GM20431 (cell line): ENCODE data around the gene ANGPTL1.

ENCODE experiments used
- in situ Hi-C: fragments of 300-500 bp; cut with MseI, MboI; formaldehyde crosslinking; loops from one replicate; pipeline ENCODE4 v1.15.0; 2020; ENCODE audit warnings: low sequenced_read_pairs; ENCODE audit not compliant: unreplicated experiment

The ANGPTL1 gene, protein sequence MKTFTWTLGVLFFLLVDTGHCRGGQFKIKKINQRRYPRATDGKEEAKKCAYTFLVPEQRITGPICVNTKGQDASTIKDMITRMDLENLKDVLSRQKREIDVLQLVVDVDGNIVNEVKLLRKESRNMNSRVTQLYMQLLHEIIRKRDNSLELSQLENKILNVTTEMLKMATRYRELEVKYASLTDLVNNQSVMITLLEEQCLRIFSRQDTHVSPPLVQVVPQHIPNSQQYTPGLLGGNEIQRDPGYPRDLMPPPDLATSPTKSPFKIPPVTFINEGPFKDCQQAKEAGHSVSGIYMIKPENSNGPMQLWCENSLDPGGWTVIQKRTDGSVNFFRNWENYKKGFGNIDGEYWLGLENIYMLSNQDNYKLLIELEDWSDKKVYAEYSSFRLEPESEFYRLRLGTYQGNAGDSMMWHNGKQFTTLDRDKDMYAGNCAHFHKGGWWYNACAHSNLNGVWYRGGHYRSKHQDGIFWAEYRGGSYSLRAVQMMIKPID

DNA sequence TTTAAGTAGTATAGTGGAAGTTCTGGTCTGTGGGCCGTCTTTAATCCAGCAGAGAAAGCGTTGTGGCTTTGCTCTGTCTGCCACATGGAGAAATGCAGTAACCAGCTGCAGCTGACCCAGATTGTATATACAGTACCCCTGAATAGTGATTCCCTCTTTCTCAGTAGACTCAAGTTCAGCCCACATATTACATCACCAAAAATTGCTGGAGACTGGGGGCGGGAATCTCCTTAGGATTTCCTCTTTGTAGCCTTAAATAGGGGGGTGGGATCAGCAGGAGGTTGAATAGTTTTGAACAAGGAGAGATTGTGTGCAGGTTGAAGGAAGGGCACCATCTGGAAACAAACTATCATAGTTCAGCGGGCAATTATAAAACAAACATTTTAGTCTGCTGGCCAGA lies at the start of gene ANGPTL1:
ANGPTL1 (minus strand) TSS at position 134 of the 400 bp plus-strand sequence. CDS start 5,301 bp downstream, outside the sequence.
- in situ Hi-C loops: no loop called here

DNA sequence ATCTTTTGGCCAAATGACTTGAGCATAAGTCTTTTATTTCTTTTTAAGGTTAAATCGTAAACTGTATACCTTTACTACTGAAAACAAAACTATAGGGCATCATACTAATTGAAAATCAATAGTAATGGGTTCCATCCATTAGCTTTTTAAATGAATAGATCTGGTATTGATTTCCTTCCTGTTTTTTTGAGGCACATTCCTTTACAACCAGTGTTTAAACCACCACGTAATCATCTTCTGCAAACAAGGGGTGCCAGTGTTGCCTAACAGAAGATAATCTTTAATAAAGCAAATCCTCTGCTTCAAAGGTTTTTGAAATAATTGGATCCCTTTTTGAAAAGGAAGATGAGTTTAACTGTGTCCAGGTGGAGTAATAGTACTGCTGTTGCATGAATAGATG lies 48.7 kb upstream of the ANGPTL1 start:
- in situ Hi-C loops: no loop called here

DNA sequence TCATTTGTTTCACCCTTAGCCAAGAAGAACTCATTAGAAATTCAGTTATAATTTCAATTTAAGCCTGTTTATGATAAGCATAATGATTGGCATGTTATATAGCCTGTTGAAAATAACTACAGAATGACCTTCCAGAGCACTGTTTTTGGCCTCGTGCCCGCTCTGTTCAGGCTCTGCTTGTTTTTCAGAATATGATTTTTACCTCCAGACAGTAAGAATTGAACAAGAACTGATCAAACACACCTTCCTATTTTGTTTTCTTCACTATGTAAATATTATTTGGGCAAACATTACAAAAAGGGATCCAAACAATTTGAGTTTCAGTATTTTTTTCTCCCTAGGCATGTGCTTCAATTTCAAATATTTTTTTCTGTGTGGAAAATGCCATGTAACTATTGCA lies 48.1 kb upstream of the ANGPTL1 start:
- in situ Hi-C loops: no loop called here

DNA sequence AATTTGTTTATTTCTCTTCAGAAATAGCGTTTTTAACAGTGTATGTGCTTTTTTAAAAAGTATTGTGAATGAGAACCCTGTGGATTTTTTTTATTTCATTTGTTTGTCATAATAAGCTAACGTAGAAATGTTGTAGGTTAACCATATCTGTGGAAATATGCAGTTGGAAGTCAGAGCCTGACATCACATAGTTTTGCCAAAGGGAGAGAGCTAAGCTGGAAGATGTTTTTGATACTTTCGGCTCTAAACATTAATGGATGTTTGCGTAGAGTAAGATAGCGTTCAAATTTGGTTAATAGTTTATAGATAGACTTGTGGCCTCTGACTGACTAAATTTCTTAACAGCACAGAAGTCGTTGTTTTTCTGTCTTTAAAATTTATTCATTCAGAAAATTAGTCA lies 47.4 kb upstream of the ANGPTL1 start:
- in situ Hi-C loops: no loop called here

DNA sequence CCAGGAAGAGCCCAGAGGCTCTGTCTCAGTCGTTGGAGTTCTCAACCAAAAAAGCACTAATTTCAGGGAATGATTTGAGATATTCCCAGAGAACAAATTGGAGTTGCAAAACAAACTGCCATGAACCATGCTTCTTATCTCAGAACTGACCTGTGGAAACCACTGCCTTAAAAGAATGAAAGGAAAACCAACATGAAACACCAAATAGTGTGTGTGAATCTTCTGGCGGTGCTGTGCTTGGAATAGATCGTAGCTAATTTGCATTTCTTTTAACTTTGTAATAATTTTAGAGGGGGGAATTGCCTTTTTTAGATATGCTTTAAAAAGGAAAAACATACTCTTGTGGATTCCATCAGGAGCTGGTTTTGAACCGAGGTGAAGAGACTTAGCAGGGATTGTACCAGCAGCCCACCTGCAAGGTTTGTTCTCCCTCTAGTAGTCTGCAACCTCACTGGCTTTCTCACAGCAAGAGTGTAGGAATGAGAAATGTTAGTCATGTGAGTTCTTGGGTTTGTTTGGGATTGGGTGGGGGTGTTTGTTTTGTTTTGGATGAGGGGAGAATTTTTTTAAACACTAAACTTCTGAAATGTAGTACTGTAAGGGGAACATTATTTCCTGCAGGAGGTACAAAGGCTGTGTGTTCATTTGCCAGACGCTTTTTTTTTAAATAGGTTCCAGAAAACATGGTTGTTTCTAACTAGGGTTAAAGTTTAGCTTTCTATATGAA lies 45.7 kb upstream of the ANGPTL1 start:
- in situ Hi-C loops: no loop called here

DNA sequence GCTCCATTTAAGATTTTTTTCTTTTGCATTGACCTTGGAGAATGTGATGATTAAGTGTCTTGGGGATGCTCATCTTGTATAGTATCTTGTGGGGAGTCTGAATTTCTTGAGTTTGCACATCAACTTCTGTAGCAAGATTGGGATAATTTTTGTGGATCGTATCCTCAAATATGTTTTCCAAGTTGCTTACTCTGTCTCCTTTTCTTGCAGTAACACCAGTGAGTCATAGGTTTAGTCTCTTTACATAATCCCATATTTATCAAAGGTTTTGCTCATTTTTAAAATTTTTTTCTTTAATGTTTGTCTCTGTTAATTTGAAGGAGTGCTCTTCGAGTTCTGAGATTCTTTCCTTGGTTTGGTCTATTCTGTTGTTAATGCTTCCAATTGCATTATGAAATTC lies 41.7 kb upstream of the ANGPTL1 start:
- in situ Hi-C loops: no loop called here

DNA sequence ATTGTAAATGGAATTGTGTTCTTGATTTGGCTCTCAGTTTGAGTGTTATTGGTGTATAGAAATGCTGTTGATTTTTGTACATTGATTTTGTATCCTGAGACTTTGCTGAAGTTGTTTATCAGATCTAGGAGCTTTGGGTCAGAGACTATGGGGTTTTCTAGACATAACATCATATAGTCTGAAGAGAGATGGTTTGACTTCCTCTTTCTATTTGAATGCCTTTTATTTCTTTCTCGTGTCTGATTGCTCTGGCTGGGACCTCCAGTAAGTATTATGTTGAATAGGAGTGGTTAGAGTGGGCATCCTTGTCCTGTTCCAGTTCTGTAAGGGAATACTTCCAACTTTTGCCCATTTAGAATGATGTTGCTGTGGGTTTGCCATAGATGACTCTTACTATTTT lies 39.1 kb upstream of the ANGPTL1 start:
- in situ Hi-C loops: no loop called here

DNA sequence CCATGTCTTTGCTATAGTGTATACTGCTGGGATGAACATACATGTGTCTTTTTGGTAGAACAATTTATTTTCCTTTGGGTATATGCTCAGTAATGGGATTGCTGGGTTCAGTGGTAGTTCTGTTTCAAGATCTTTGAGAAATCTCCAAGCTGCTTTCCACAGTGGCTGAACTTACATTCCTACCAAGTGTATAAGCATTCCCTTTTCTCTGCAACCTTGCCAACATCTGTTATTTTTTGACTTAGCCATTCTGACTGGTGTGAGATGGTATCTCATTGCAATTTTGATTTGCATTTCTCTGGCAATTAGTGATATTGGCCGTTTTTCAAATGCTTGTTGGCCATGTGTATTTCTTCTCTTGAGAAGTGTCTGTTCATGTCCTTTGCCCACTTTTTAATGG lies 37.5 kb upstream of the ANGPTL1 start:
- in situ Hi-C loops: no loop called here

DNA sequence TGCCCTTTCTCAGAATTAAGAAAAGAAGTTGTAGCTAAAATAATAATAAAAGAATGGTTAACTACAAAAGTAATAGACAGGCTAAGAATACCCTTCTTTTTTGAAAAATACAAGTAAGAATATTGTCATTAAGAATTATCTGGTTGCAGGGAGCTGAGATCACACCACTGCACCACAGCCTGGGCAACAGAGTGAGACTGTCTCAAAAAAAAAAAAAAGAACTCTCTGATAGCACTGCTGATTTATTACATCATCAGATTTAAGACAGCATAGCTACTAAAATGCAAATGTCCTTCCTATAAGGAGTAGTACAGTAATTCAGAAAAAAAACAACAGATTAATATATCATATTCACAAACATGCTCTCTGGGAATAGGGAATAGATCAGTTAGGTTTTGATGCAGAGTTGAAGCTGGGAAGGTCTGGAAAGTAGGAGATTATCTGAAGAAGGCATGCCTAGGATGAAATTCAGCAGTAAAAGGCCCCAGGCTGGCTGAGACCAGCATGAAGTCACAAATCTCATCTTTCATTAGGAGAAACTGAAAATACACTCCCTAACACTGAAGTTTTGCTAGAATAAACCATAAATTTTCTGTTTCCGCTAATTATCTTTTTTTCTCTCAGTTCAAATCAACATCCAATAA lies 30.7 kb upstream of the ANGPTL1 start:
- in situ Hi-C loops: no loop called here

DNA sequence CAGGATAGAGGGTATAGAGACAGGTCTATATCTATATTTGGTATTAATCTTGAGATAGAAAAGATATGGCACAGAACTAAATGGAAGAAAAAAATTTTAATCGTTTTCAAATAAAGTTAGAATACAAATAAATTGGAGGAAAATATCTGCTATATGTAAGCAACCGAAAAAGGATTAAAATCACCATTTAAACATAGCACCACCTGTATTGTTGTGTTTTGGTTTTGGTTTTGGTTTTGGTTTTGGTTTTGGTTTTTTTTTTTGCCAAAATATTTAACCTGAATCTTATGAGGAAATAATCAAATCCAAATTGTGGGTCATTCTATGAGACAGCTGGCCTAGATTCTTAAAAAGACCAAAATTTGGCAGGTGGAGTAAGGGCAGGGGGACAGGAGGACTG lies 28.5 kb upstream of the ANGPTL1 start:
- in situ Hi-C loops: no loop called here

DNA sequence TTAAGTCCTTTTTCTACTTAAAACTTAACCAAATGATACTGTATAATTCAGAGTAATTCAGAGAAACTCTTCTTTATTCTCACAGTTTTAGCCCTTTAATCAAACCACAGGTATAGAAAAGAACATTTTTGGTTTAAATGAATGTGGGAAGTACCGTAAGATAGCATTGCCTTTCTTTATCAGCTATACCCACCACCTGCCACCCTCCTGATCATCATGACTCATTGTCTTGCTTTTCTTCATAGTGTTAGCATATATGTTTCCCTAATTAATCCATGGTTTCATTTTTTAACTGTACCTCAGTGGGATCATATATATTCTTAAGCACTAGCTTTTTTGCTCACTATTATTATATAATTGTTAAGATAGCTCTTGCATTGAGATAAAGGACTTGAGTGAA lies 27.5 kb upstream of the ANGPTL1 start:
- in situ Hi-C loops: no loop called here

DNA sequence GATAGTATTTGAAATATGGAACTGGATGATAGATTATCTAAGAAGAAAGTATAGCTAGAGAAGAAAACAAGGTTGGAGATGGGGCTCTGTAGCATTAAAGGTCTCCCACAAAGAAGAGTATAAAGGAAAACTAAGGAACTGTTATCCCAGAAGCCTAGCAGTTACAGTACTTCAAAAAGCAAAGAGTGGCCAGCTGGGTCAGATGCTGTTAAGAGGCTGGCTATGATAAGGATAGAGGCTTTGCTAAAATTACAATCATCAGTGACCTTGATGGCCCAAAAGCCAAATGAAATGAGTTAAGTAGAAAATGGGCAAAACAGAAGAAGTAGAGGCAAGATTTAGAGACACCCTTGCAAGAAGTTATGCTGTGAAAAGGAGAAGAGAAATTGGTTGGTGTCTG lies 25.1 kb upstream of the ANGPTL1 start:
- in situ Hi-C loops: no loop called here

DNA sequence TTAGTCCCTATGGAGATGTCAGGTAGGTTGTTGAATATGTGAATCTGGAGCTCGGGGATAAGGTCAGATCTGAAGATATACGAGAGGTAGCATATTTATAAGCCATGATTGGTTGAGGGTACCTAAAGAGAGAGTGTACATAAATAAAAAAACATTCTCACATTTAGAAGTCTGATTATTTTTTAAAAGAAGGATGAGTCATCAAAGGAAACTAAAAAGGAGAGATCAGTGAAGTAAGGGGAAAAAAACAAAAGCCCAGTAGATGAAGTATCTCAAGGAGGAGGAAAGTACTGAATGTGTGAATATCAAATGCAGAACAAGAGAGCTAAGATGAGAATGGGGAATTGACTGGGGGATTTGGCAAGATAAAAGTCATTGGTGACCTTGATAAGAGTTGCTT lies 15.7 kb upstream of the ANGPTL1 start:
- in situ Hi-C loops: no loop called here

DNA sequence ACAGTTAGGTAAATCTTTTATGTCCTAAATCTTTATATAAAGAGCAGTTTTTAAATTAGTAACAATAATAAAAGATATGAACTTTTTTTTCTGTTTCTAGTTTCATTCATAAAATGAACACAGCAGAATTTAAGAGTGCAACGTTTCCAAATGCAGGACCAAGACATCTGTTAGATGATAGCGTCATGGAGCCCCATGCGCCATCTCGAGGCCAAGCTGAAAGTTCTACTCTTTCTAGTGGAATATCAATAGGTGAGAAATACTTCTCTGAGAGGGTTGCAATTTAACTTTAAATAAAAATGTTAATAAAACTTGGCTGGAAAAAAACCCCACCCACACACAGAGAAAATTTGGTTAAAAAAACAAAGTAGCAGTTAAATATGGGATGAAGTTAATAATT lies 15.0 kb upstream of the ANGPTL1 start:
- in situ Hi-C loops: no loop called here

DNA sequence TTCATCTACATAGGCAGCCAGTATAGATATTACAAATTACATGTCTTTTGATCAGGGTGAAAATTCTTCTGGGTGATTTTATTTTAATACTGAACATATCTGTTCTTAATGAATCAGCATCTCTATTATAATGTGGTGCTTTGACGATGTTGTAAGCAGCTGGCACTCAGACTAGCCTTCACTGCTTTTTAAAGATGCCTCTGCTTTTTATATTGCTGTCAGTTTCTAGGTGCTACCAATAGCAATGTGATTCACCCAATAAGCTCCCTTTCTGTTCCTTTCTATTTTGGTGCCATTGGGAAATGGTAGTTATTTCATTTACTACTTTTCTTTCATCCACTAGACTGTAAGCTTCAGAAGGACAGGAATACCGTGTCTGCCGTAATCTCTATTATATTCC lies 11.1 kb upstream of the ANGPTL1 start:
- in situ Hi-C loops: no loop called here

DNA sequence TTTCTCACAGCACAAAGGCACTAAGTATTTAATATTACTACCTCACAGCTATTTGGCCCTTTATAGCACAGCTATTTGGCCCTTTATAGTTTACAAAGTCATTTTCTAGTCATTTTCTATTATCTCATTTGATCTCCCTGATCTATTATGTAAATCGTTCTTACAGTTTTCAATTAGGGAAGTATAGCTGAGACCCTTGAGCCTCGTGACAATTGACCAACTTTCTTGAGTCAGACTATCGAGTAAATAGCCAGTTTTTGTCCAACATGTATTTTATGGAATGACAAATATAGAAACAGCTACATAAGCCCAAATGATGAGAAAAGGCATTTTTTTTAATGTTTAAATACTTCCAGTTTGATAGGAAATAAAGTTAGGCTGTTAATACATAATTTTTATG lies 7.0 kb upstream of the ANGPTL1 start:
- in situ Hi-C loops: no loop called here

DNA sequence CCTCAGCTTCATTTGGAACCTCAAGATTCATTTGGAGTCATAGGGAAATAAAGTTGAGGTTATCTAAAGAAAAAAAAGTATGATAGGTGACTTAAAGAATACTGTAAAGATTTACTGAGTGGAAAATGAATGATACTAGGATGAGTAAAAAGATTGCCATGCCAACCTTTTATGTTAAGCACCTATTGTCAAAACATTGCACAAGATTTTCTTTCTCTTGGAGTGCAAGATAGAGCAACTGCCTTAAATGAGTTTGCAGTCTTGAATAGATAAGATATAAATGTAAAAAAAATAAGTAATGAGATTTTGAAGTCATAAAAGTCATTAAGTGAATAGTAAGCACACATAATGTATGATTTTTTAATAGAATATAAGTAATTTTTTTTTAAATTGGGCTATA lies 5.1 kb upstream of the ANGPTL1 start:
- in situ Hi-C loops: no loop called here

DNA sequence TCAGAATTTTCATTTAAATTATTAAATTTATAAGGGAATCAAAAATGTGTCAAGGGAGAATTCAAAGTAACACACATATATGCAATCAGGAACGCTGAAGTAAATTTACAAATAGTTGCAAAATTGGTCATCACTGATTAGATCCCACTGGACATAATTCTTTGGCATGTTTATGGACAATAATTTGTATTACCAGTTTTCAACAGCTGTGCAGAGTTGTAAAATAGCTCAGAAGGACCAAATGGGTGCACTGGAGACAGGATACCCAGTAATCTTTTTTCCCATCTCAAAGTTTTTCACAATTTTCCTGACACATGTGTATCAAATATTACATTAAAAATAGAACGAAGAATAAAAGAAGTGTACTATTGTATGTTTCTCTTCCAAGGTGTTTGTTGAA lies 4.1 kb upstream of the ANGPTL1 start:
- in situ Hi-C loops: no loop called here

DNA sequence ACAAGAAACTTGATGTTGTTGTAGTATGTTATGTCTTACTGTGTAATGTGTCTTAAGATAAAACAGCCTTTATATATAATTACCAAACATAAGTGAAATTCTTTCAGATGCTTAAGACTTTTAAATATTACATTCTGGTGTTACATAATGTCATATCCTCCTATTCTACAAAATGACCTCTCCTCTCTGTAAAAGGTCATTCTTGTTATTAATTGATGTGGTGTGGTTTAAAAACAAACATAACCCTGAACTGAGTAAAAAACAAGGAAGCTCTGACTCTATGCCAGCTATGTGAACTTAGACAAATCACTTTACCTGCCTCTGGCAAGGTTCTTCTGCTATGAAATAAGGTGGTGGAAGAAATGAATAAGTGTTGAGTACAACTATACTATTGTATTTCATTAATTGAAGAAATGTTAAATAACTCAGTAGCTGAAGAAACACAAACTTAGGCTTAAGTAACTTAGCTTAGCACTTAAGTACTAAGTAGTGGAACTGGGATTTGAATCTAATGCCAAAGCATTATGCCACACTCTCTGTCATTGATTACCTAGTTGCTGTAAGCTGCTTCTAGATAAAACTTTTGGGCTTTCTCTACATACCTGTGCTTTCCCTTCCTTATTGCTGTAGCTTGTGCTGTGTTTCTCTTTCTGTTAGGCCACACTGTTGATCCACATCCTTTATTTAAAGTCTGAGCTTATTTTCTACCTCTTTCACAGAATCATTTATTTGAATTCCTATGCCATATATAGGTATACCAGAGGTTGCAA lies 859 bp upstream of the ANGPTL1 start:
- in situ Hi-C loops: no loop called here

DNA sequence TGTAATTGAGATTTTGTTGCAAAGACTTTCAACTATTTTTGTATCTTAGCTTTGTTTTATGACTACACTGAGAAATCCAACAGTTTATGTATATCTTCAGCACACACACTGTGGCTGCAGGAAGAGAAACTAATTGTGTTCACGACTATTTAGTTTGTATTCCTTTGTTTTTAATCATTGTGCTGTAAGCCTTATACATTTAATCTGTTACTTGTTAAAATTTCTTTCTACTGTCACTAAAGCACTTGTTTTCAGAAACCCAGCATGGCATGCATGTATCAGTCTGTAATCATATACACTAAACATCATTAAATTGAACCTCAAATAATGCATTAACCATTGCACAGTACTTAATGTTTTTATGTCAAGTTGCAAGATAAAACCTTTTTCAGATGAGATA lies 656 bp downstream of the ANGPTL1 start:
- in situ Hi-C loops: no loop called here
